ENCODE data around the gene COPB2. TPM values are rescaled to one million over a fixed set of nuclear protein-coding genes. Genes with fewer than 3 reads are reported as not detected.

Gene COPB2
- total and polyA plus RNA-seq, 10 of the 15 experiments (the other 5 are each of a cell fraction or from before 2014, with no cell fraction given): 51.3 to 143 (median 116) TPM

GRCh38 chr3:139322346-139322745 is 67.1 kb downstream of the COPB2 start:
- Histone ChIP-seq H3K4me1 (ENCODE audit: control insufficient read depth, insufficient read depth, low read length) (no peaks in the 10 kb centered on the region), H3K4me2 (ENCODE audit: control insufficient read depth, insufficient read depth) (no peak overlapping the region), H3K27ac (ENCODE audit: control insufficient read depth, insufficient read depth) (no peak overlapping the region), H3K79me2 (ENCODE audit: control insufficient read depth, insufficient read depth, low read length) (no peaks in the 10 kb centered on the region), H3K36me3 (ENCODE audit: control insufficient read depth in 2 of 2, insufficient read depth in 2 of 2, low read length in 1 of 2) (no peaks in the 10 kb centered on the region), H3K4me3 (no peak overlapping the region), H3K9ac (ENCODE audit: control insufficient read depth, insufficient read depth, low read length) (no peak overlapping the region), H3K9me3 (replicated peaks; ENCODE audit: control insufficient read depth, insufficient read depth, low read length) (no peaks in the 10 kb centered on the region; the same call in 2 of the 3 replicates), H2AFZ (ENCODE audit: control insufficient read depth, low read depth, low read length) (no peak overlapping the region), H4K20me1 (ENCODE audit: control insufficient read depth, insufficient read depth) (no peaks in the 10 kb centered on the region), H3K27me3 (replicated peaks in 1 of 2; ENCODE audit: control insufficient read depth in 2 of 2, insufficient read depth in 2 of 2, low read length in 1 of 2) (peaks cover 0 to 1% of the 10 kb centered on the region in 2 experiments; a peak in 1 of 4 replicates)
- ChIA-PET CTCF (interaction anchor here (1.0 kb wide), 1 partner anchor 381 kb away, joined by 3 read pairs; no protein-coding TSS in a partner anchor), POLR2A (no interaction called here), SMC1A (ENCODE audit: uncharacterized antibody, unreplicated experiment) (no interaction called here), RAD21 (ENCODE audit: unreplicated experiment) (no interaction called here)
- 6% methylated on average over 5 of the region's 5 CpGs for WGBS (ENCODE audit: insufficient coverage, insufficient replicate concordance, low lambda C conversion rate, missing lambda C conversion rate)
- intact Hi-C loops (cut with micrococcal nuclease; ENCODE audit: unreplicated experiment) (no loop called here), in situ Hi-C loops (cut with MboI) (no loop called here)
- FAIRE-seq (no peak), ATAC-seq (no peak), DNase-seq (ENCODE audit: low read depth, low spot score) (no peak)
- no TSS peak for BruUV-seq (replicated peaks)
- TF ChIP-seq EGR1 (IDR thresholded peaks at IDR 0.05; ENCODE audit: borderline replicate concordance in 1 of 2, low read depth in 2 of 2, low read length in 2 of 2): no peak
- TF ChIP-seq ZNF274 (IDR thresholded peaks at IDR 0.05; ENCODE audit: insufficient read depth, insufficient read length): no peak
- no peak for TF ChIP-seq MAX (IDR thresholded peaks at IDR 0.05; ENCODE audit: low read depth, low read length)
- TF ChIP-seq MXI1 (IDR thresholded peaks at IDR 0.05; ENCODE audit: low read depth, low read length): no peak
- no peak for TF ChIP-seq HDGF (IDR thresholded peaks at IDR 0.05)
- no peak for TF ChIP-seq NKRF (conservative IDR thresholded peaks at IDR 0.05)
